HCT116 (cell line): Measurements from ENCODE around the gene KLHL25. TPM values are rescaled to one million over a fixed set of nuclear protein-coding genes. Genes with fewer than 3 reads are reported as not detected.

Experiments
- ATAC-seq: fragments of 200-7000 bp; cut with Tn5 transposase; 2 replicates; pipeline ENCODE4 v1.9.1; 2020; ENCODE audit warnings: mild to moderate bottlenecking, moderate library complexity
- BruUV-seq: library from RNA; stranded (reverse); fragments of 400-500 nt; replicated peaks from 2 replicates; lab custom pipeline; 2021; lab: Mats Ljungman, UMichigan
- CTCF ChIA-PET: fragments of 300-600 bp; sonication (Branson Sonifier 250); formaldehyde crosslinking; loops from one replicate; lab custom pipeline; 2021; ENCODE audit warnings: antibody characterized with exemption; lab: Charles Lee
- POLR2A ChIA-PET: fragments of 300-600, 350-600 bp; sonication (Branson Sonifier 250); formaldehyde crosslinking; loops from one replicate; lab custom pipeline; 2021; ENCODE audit warnings: antibody characterized with exemption; lab: Charles Lee
- RAD21 ChIA-PET, 2 experiments: fragments of 300-600 bp; sonication (Branson Sonifier 250); formaldehyde crosslinking; loops; one replicate each; lab custom pipeline; 2023; ENCODE audit warnings: low total read pairs in 2 of 2; ENCODE audit not compliant: uncharacterized antibody in 2 of 2, unreplicated experiment in 2 of 2, low non-redundant PET in 1 of 2; lab: Charles Lee
- DNase-seq: peaks from one replicate; pipeline ENCODE4 v3.0.0-alpha.2; 2010; ENCODE audit warnings: low read depth, low spot score
- H2AFZ ChIP-seq: fragments of 200-600 bp; shearing (Covaris generic), sonication (generic); 2 replicates; pipeline ENCODE4 v1.6.1; 2017; ENCODE audit warnings: low read depth, mixed run types, mixed read lengths, antibody characterized with exemption, low read length; ENCODE audit not compliant: poor library complexity, severe bottlenecking
- H3K27ac ChIP-seq: 2 replicates; pipeline ENCODE4 v1.5.1; 2012; ENCODE audit warnings: low read depth, low read length
- H3K27me3 ChIP-seq: fragments of 200-600 bp; sonication (generic); 2 replicates; pipeline ENCODE4 v1.6.1; 2016; ENCODE audit warnings: mixed run types, low read length, mixed read lengths; ENCODE audit not compliant: insufficient read depth
- H3K36me3 ChIP-seq, 2 experiments: fragments of 200-500 bp in 1 of 2; fragments of 200-600 bp in 1 of 2; sonication (Bioruptor generic) in 1 of 2; sonication (generic) in 1 of 2; 2 replicates each; pipeline versions ENCODE4 v1.5.1 to v1.6.1; 2014 to 2016; ENCODE audit warnings: low read length in 2 of 2, inconsistent platforms in 1 of 2, mixed read lengths in 1 of 2, mixed run types in 1 of 2; ENCODE audit not compliant: insufficient read depth in 2 of 2, control insufficient read depth in 1 of 2
- H3K4me1 ChIP-seq, 2 experiments: fragments of 200-600 bp in 1 of 2; sonication (generic) in 1 of 2; 2 replicates each; pipeline versions ENCODE4 v1.5.1 to v1.6.1; 2012 to 2017; ENCODE audit warnings: low read length in 2 of 2, inconsistent platforms in 1 of 2, mild to moderate bottlenecking in 1 of 2, mixed read lengths in 1 of 2, mixed run types in 1 of 2, moderate library complexity in 1 of 2; ENCODE audit not compliant: insufficient read depth in 2 of 2, control insufficient read depth in 1 of 2
- H3K4me2 ChIP-seq: fragments of 200-600 bp; sonication (generic); 2 replicates; pipeline ENCODE4 v1.6.1; 2017; ENCODE audit warnings: mixed run types, low read length, mixed read lengths
- H3K4me3 ChIP-seq, 2 experiments: fragments of 200-600 bp in 1 of 2; sonication (generic) in 1 of 2; replicated peaks in 1 of 2; 2 replicates each; pipeline ENCODE4 v1.5.1; 2011 to 2016; ENCODE audit warnings: low read length in 2 of 2, control low read depth in 1 of 2, low read depth in 1 of 2, mild to moderate bottlenecking in 1 of 2, mixed read lengths in 1 of 2, mixed run types in 1 of 2
- H3K79me2 ChIP-seq: fragments of 200-600 bp; sonication (generic); 2 replicates; pipeline ENCODE4 v1.6.1; 2017; ENCODE audit warnings: mild to moderate bottlenecking, mixed run types, low read length, moderate library complexity, mixed read lengths; ENCODE audit not compliant: insufficient read depth
- H3K9ac ChIP-seq: fragments of 200-600 bp; sonication (generic); 2 replicates; pipeline ENCODE4 v1.6.1; 2016; ENCODE audit warnings: low read length, mixed read lengths
- H3K9me2 ChIP-seq: fragments of 200-600 bp; sonication (generic), shearing (Covaris generic); 2 replicates; pipeline ENCODE4 v1.6.1; 2017; ENCODE audit warnings: mixed run types, mild to moderate bottlenecking, moderate library complexity; ENCODE audit not compliant: insufficient read depth
- H3K9me3 ChIP-seq, 2 experiments: fragments of 200-500 bp in 1 of 2; fragments of 200-600 bp in 1 of 2; sonication (Bioruptor generic) in 1 of 2; sonication (generic) in 1 of 2; 2 replicates each; pipeline ENCODE4 v1.6.1; 2014 to 2017; ENCODE audit warnings: low read length in 2 of 2, mixed read lengths in 2 of 2, inconsistent platforms in 1 of 2, low read depth in 1 of 2, mild to moderate bottlenecking in 1 of 2, mixed run types in 1 of 2, moderate library complexity in 1 of 2; ENCODE audit not compliant: control insufficient read depth in 1 of 2, insufficient read depth in 1 of 2
- H4K20me1 ChIP-seq: fragments of 200-600 bp; sonication (generic), shearing (Covaris generic); 2 replicates; pipeline ENCODE4 v1.6.1; 2017; ENCODE audit warnings: mixed run types, mild to moderate bottlenecking, moderate library complexity; ENCODE audit not compliant: insufficient read depth
- EGR1 ChIP-seq: IDR thresholded peaks from 2 replicates; pipeline ENCODE4 v1.6.1; 2012; ENCODE audit warnings: low read depth
- FOSL1 ChIP-seq: IDR thresholded peaks from 2 replicates; pipeline ENCODE4 v1.6.1; 2012; ENCODE audit warnings: low read depth
- JUND ChIP-seq: IDR thresholded peaks from 2 replicates; pipeline ENCODE4 v1.6.1; 2012
- POLR2AphosphoS5 ChIP-seq: IDR thresholded peaks from 2 replicates; pipeline ENCODE4 v1.6.1; 2011; ENCODE audit warnings: mild to moderate bottlenecking, low read depth, low read length, moderate library complexity
- SIN3A ChIP-seq: IDR thresholded peaks from 2 replicates; pipeline ENCODE4 v1.6.1; 2012; ENCODE audit warnings: low read depth
- SRF ChIP-seq: IDR thresholded peaks from 2 replicates; pipeline ENCODE4 v1.6.1; 2012; ENCODE audit warnings: low read depth
- TCF7L2 ChIP-seq: IDR thresholded peaks from 2 replicates; pipeline ENCODE4 v1.7.0; 2011; ENCODE audit warnings: borderline replicate concordance, inconsistent platforms; ENCODE audit not compliant: insufficient read depth, insufficient read length; ENCODE audit errors: extremely low read depth
- YY1 ChIP-seq: IDR thresholded peaks from 2 replicates; pipeline ENCODE4 v1.6.1; 2011; ENCODE audit warnings: low read length, low read depth, moderate library complexity, mild to moderate bottlenecking; ENCODE audit not compliant: insufficient replicate concordance; ENCODE audit errors: extremely low read depth
- ZFX ChIP-seq: fragments of 450-650 bp; IDR thresholded peaks from 2 replicates; pipeline ENCODE4 v1.6.1; 2017
- ZNF274 ChIP-seq: fragments of 200-500 bp; sonication (Bioruptor generic); IDR thresholded peaks from 2 replicates; pipeline ENCODE4 v1.6.1; 2014; ENCODE audit warnings: mild to moderate bottlenecking, low read depth, low read length, inconsistent platforms
- intact Hi-C: fragments of 100-400 bp; cut with micrococcal nuclease; formaldehyde crosslinking; loops from 2 replicates; pipeline ENCODE4 v1.10.0; 2022
- total RNA-seq: library from RNA; stranded (reverse); gene quantifications from one replicate; pipeline ENCODE4 v1.2.1, GENCODE V29; 2021; ENCODE audit not compliant: unreplicated experiment
- TF ChIP-seq, protein P1 (sequence below): IDR thresholded peaks from 2 replicates; pipeline ENCODE4 v1.6.1; 2012; ENCODE audit warnings: low read depth
- TF ChIP-seq, protein P2 (sequence below), 3 experiments: fragments of 200-600 bp in 1 of 3; sonication (generic) in 1 of 3; IDR thresholded peaks in 2 of 3; conservative IDR thresholded peaks in 1 of 3; 2 replicates each; pipeline ENCODE4 v1.5.1; 2012 to 2017; ENCODE audit warnings: low read depth in 2 of 3, low read length in 2 of 3, antibody characterized with exemption in 1 of 3, borderline replicate concordance in 1 of 3, control low read depth in 1 of 3, mild to moderate bottlenecking in 1 of 3, mixed read lengths in 1 of 3, mixed run types in 1 of 3, moderate library complexity in 1 of 3; ENCODE audit not compliant: insufficient read depth in 1 of 3
- TF ChIP-seq, protein P3 (sequence below): IDR thresholded peaks from 2 replicates; pipeline ENCODE4 v1.6.1; 2012
- TF ChIP-seq, protein P4 (sequence below): IDR thresholded peaks from 2 replicates; pipeline ENCODE4 v1.6.1; 2012

Gene KLHL25
- total RNA-seq, 1 experiment from 2014 or later = 5.3 TPM

- H3K36me3 ChIP-seq = no peaks in the 10 kb centered on the region
- ATAC-seq (no peak), DNase-seq (no peak)
- H3K4me2 ChIP-seq = no peak overlapping the region
- RAD21 ChIA-PET = no interaction called here
- H3K9ac ChIP-seq = no peak overlapping the region
- TF ChIP-seq, protein P1, sequence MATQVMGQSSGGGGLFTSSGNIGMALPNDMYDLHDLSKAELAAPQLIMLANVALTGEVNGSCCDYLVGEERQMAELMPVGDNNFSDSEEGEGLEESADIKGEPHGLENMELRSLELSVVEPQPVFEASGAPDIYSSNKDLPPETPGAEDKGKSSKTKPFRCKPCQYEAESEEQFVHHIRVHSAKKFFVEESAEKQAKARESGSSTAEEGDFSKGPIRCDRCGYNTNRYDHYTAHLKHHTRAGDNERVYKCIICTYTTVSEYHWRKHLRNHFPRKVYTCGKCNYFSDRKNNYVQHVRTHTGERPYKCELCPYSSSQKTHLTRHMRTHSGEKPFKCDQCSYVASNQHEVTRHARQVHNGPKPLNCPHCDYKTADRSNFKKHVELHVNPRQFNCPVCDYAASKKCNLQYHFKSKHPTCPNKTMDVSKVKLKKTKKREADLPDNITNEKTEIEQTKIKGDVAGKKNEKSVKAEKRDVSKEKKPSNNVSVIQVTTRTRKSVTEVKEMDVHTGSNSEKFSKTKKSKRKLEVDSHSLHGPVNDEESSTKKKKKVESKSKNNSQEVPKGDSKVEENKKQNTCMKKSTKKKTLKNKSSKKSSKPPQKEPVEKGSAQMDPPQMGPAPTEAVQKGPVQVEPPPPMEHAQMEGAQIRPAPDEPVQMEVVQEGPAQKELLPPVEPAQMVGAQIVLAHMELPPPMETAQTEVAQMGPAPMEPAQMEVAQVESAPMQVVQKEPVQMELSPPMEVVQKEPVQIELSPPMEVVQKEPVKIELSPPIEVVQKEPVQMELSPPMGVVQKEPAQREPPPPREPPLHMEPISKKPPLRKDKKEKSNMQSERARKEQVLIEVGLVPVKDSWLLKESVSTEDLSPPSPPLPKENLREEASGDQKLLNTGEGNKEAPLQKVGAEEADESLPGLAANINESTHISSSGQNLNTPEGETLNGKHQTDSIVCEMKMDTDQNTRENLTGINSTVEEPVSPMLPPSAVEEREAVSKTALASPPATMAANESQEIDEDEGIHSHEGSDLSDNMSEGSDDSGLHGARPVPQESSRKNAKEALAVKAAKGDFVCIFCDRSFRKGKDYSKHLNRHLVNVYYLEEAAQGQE = no peak
- no peak for TF ChIP-seq TCF7L2
- TF ChIP-seq, protein P2, sequence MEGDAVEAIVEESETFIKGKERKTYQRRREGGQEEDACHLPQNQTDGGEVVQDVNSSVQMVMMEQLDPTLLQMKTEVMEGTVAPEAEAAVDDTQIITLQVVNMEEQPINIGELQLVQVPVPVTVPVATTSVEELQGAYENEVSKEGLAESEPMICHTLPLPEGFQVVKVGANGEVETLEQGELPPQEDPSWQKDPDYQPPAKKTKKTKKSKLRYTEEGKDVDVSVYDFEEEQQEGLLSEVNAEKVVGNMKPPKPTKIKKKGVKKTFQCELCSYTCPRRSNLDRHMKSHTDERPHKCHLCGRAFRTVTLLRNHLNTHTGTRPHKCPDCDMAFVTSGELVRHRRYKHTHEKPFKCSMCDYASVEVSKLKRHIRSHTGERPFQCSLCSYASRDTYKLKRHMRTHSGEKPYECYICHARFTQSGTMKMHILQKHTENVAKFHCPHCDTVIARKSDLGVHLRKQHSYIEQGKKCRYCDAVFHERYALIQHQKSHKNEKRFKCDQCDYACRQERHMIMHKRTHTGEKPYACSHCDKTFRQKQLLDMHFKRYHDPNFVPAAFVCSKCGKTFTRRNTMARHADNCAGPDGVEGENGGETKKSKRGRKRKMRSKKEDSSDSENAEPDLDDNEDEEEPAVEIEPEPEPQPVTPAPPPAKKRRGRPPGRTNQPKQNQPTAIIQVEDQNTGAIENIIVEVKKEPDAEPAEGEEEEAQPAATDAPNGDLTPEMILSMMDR (IDR thresholded peaks at IDR 0.05 in 2 of 3, conservative IDR thresholded peaks at IDR 0.05 in 1 of 3; ENCODE audit: borderline replicate concordance in 1 of 3, insufficient read depth in 1 of 3, low read depth in 2 of 3, low read length in 2 of 3) = no peak
- TF ChIP-seq, protein P3, sequence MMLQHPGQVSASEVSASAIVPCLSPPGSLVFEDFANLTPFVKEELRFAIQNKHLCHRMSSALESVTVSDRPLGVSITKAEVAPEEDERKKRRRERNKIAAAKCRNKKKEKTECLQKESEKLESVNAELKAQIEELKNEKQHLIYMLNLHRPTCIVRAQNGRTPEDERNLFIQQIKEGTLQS = no peak
- no peak for TF ChIP-seq ZFX
- no peak for TF ChIP-seq ZNF274
- TF ChIP-seq EGR1 = no peak
- TF ChIP-seq JUND = no peak
- no peak for TF ChIP-seq POLR2AphosphoS5
- no peak for TF ChIP-seq SRF
- TF ChIP-seq FOSL1 = no peak
- no peak for TF ChIP-seq SIN3A
- TF ChIP-seq YY1 = no peak
- TF ChIP-seq, protein P4, sequence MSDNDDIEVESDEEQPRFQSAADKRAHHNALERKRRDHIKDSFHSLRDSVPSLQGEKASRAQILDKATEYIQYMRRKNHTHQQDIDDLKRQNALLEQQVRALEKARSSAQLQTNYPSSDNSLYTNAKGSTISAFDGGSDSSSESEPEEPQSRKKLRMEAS = no peak
- TF ChIP-seq, all 23 proteins: peak for 0
- H3K9me3 ChIP-seq = no peaks in the 10 kb centered on the region
- H4K20me1 ChIP-seq = no peaks in the 10 kb centered on the region
- intact Hi-C loops = no loop called here
- no peak overlapping the region for H3K27ac ChIP-seq
- H3K79me2 ChIP-seq = peaks cover 13% of the 10 kb centered on the region; the same call in 1 of the 2 replicates
- no peaks in the 10 kb centered on the region for H3K4me1 ChIP-seq
- H3K27me3 ChIP-seq = no peaks in the 10 kb centered on the region
- no peak overlapping the region for H2AFZ ChIP-seq
- POLR2A ChIA-PET = no interaction called here
- no peak overlapping the region for H3K4me3 ChIP-seq
- CTCF ChIA-PET = interaction anchor here (1.0 kb wide), 1 partner anchor 23 kb away, joined by 3 read pairs; no protein-coding TSS in a partner anchor
- H3K9me2 ChIP-seq = no peaks in the 10 kb centered on the region
- BruUV-seq = no TSS peak
These were observed 17.2 kb downstream of the KLHL25 start for GRCh38 chr15:85777250-85778106.
